ENCODE measurements around the gene PFAS. TPM values are rescaled to one million over a fixed set of nuclear protein-coding genes. Genes with fewer than 3 reads are reported as not detected.

The PFAS gene
- polyA plus RNA-seq, 1 donor from 2014 or later = 11.7 TPM

DNA sequence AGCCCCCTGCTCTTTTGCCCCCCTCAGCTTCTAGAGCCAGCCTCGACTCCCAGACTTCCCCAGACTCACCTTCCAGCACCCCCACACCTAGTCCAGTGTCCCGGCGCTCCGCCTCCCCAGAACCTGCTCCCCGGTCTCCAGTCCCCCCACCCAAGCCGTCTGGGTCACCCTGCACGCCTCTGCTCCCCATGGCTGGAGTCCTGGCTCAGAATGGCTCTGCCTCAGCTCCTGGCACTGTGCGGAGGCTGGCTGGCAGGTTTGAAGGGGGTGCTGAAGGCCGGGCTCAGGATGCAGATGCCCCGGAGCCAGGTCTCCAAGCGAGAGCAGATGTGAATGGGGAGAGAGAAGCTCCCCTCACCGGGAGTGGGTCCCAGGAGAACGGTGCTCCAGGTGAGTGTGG is 63.2 kb downstream of the PFAS start:
- Histone ChIP-seq H2AFZ (ENCODE audit: low read depth, low read length) (no peak overlapping the region), H3K79me2 (replicated peaks; ENCODE audit: insufficient read depth, low read length) (no peaks in the 10 kb centered on the region), H3F3A (ENCODE audit: insufficient read depth, low read length, poor library complexity, severe bottlenecking) (no peaks in the 10 kb centered on the region), H3K4me2 (ENCODE audit: low read length) (no peak overlapping the region), H3K9me2 (ENCODE audit: insufficient read depth, low read length) (no peaks in the 10 kb centered on the region), H3K9me3 (ENCODE audit: low read length) (no peaks in the 10 kb centered on the region), H3K36me3 (ENCODE audit: insufficient read depth, low read length) (no peaks in the 10 kb centered on the region), H3K27ac (ENCODE audit: low read length) (no peak overlapping the region), H3K4me3 (ENCODE audit: low read length) (no peak overlapping the region), H3K27me3 (ENCODE audit: insufficient read depth, low read depth, low read length) (peaks cover 22% of the 10 kb centered on the region), H3K9ac (ENCODE audit: low read length) (no peak overlapping the region), H4K20me1 (ENCODE audit: insufficient read depth) (no peaks in the 10 kb centered on the region)
- TF ChIP-seq TAF1 (IDR thresholded peaks at IDR 0.05; ENCODE audit: low read depth) (no peak), EP300 (conservative IDR thresholded peaks at IDR 0.05; ENCODE audit: poor library complexity, severe bottlenecking) (no peak), MXI1 (conservative IDR thresholded peaks at IDR 0.05; ENCODE audit: poor library complexity, severe bottlenecking) (no peak), SMC3 (conservative IDR thresholded peaks at IDR 0.05; ENCODE audit: poor library complexity) (no peak), EZH2 (IDR thresholded peaks at IDR 0.05; ENCODE audit: borderline replicate concordance, insufficient read depth, low read length, poor library complexity, severe bottlenecking) (no peak), POLR2AphosphoS5 (IDR thresholded peaks at IDR 0.05) (no peak), RAD21 (conservative IDR thresholded peaks at IDR 0.05) (no peak)
- TF ChIP-seq, protein P1, sequence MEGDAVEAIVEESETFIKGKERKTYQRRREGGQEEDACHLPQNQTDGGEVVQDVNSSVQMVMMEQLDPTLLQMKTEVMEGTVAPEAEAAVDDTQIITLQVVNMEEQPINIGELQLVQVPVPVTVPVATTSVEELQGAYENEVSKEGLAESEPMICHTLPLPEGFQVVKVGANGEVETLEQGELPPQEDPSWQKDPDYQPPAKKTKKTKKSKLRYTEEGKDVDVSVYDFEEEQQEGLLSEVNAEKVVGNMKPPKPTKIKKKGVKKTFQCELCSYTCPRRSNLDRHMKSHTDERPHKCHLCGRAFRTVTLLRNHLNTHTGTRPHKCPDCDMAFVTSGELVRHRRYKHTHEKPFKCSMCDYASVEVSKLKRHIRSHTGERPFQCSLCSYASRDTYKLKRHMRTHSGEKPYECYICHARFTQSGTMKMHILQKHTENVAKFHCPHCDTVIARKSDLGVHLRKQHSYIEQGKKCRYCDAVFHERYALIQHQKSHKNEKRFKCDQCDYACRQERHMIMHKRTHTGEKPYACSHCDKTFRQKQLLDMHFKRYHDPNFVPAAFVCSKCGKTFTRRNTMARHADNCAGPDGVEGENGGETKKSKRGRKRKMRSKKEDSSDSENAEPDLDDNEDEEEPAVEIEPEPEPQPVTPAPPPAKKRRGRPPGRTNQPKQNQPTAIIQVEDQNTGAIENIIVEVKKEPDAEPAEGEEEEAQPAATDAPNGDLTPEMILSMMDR (IDR thresholded peaks at IDR 0.05; ENCODE audit: poor library complexity, severe bottlenecking) = no peak
- TF ChIP-seq, protein P2, sequence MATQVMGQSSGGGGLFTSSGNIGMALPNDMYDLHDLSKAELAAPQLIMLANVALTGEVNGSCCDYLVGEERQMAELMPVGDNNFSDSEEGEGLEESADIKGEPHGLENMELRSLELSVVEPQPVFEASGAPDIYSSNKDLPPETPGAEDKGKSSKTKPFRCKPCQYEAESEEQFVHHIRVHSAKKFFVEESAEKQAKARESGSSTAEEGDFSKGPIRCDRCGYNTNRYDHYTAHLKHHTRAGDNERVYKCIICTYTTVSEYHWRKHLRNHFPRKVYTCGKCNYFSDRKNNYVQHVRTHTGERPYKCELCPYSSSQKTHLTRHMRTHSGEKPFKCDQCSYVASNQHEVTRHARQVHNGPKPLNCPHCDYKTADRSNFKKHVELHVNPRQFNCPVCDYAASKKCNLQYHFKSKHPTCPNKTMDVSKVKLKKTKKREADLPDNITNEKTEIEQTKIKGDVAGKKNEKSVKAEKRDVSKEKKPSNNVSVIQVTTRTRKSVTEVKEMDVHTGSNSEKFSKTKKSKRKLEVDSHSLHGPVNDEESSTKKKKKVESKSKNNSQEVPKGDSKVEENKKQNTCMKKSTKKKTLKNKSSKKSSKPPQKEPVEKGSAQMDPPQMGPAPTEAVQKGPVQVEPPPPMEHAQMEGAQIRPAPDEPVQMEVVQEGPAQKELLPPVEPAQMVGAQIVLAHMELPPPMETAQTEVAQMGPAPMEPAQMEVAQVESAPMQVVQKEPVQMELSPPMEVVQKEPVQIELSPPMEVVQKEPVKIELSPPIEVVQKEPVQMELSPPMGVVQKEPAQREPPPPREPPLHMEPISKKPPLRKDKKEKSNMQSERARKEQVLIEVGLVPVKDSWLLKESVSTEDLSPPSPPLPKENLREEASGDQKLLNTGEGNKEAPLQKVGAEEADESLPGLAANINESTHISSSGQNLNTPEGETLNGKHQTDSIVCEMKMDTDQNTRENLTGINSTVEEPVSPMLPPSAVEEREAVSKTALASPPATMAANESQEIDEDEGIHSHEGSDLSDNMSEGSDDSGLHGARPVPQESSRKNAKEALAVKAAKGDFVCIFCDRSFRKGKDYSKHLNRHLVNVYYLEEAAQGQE (IDR thresholded peaks at IDR 0.05; ENCODE audit: borderline replicate concordance) = no peak

DNA sequence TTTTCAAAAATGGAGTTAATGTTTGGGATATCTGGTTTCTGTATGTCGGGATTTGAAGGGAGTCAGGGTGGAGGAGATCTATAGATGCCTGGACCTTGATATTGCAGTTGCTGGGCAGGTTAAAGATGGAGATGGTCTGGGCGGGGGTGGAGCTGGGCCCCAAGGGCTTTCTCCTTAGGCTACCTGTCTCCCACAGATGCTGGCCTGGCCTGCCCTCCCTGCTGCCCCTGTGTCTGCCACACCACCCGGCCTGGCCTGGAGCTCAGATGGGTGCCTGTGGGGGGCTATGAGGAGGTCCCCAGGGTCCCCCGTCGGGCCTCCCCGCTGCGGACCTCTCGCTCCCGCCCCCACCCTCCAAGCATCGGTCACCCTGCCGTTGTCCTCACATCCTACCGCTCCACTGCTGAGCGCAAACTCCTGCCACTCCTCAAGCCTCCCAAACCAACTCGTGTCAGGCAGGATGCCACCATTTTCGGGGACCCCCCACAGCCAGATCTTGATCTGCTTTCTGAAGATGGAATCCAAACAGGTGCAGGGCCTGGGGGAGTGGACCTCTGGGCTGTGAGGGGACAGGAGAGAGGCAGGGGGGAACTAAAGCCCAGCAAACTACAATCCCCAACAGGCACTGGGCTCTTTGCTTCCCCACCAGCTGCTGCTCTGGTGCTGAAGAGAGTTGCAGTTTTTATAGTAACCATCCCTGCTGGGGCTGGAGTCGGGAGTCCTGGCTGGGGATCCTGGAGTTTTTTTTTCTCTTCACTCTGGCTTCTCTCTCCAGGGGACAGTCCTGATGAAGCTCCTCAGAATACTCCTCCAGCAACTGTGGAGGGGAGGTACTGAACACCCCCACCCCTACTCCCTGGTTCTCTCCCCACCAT is 63.9 kb downstream of the PFAS start:
- Histone ChIP-seq H3K4me2 (ENCODE audit: low read length) (no peak overlapping the region), H3K9me2 (ENCODE audit: insufficient read depth, low read length) (no peaks in the 10 kb centered on the region)
- TF ChIP-seq, protein P1 (IDR thresholded peaks at IDR 0.05; ENCODE audit: poor library complexity, severe bottlenecking) = no peak
- TF ChIP-seq POLR2AphosphoS5 (IDR thresholded peaks at IDR 0.05) = no peak
- no peak for TF ChIP-seq EP300 (conservative IDR thresholded peaks at IDR 0.05; ENCODE audit: poor library complexity, severe bottlenecking)
- no peak for TF ChIP-seq SMC3 (conservative IDR thresholded peaks at IDR 0.05; ENCODE audit: poor library complexity)

More for the DNA sequence above, 63.9 kb downstream of the PFAS start:
- Histone ChIP-seq H3F3A (ENCODE audit: insufficient read depth, low read length, poor library complexity, severe bottlenecking) (no peaks in the 10 kb centered on the region), H3K79me2 (replicated peaks; ENCODE audit: insufficient read depth, low read length) (no peaks in the 10 kb centered on the region), H3K27ac (ENCODE audit: low read length) (no peak overlapping the region), H3K36me3 (ENCODE audit: insufficient read depth, low read length) (no peaks in the 10 kb centered on the region), H3K27me3 (ENCODE audit: insufficient read depth, low read depth, low read length) (peaks cover 22% of the 10 kb centered on the region), H2AFZ (ENCODE audit: low read depth, low read length) (no peak overlapping the region), H3K9ac (ENCODE audit: low read length) (no peak overlapping the region), H3K4me3 (ENCODE audit: low read length) (no peak overlapping the region), H4K20me1 (ENCODE audit: insufficient read depth) (no peaks in the 10 kb centered on the region), H3K9me3 (ENCODE audit: low read length) (no peaks in the 10 kb centered on the region)
